Measurements from ENCODE around the gene NKX6-2. TPM values are rescaled to one million over a fixed set of nuclear protein-coding genes. Genes with fewer than 3 reads are reported as not detected.

Gene NKX6-2
- total RNA-seq, 3 donors from 2014 or later: not detected

GRCh38 chr10:132748545-132749370, 37.2 kb downstream of the NKX6-2 start:
- H3K4me3 ChIP-seq: no peak overlapping the region
- no peaks in the 10 kb centered on the region for H3K9me3 ChIP-seq
- intact Hi-C loops (cut with DNase I, micrococcal nuclease): no loop called here
- ATAC-seq: no peak
- peaks cover 5% of the 10 kb centered on the region for H3K4me1 ChIP-seq (ENCODE audit: low read depth)
- DNase-seq: no peak
- TF ChIP-seq, protein P1, sequence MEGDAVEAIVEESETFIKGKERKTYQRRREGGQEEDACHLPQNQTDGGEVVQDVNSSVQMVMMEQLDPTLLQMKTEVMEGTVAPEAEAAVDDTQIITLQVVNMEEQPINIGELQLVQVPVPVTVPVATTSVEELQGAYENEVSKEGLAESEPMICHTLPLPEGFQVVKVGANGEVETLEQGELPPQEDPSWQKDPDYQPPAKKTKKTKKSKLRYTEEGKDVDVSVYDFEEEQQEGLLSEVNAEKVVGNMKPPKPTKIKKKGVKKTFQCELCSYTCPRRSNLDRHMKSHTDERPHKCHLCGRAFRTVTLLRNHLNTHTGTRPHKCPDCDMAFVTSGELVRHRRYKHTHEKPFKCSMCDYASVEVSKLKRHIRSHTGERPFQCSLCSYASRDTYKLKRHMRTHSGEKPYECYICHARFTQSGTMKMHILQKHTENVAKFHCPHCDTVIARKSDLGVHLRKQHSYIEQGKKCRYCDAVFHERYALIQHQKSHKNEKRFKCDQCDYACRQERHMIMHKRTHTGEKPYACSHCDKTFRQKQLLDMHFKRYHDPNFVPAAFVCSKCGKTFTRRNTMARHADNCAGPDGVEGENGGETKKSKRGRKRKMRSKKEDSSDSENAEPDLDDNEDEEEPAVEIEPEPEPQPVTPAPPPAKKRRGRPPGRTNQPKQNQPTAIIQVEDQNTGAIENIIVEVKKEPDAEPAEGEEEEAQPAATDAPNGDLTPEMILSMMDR (IDR thresholded peaks at IDR 0.05): no peak
- no peaks in the 10 kb centered on the region for H3K36me3 ChIP-seq (ENCODE audit: low read depth)

DNA sequence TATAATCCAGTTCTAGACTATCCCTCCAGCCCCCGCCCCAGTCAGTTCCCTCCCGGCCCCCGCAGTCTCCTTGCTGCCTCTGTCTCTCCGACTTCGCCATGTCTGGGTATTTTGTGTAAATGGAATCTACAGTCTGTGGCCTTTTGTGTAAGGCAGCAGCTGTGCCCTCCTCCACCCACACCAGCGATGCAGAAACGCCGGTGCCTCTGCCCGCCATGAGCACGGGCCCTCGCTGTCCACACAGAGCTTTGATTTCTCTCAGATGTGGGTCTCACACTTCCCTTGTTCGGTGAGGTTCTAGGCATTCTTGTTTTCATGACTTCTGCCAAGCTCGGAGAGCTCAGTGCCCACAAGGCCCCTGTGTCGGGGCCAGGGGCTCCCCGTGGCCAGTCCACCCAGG, 37.8 kb downstream of the NKX6-2 start:
- ATAC-seq: no peak
- H3K4me3 ChIP-seq: no peak overlapping the region
- no peaks in the 10 kb centered on the region for H3K9me3 ChIP-seq
- H3K36me3 ChIP-seq (ENCODE audit: low read depth): no peaks in the 10 kb centered on the region
- peaks cover 4% of the 10 kb centered on the region for H3K4me1 ChIP-seq (ENCODE audit: low read depth)
- intact Hi-C loops (cut with DNase I, micrococcal nuclease): no loop called here
- TF ChIP-seq, protein P1 (IDR thresholded peaks at IDR 0.05): no peak
- no peak for DNase-seq

- Histone ChIP-seq H3K4me1 (ENCODE audit: low read depth) (no peaks in the 10 kb centered on the region), H3K36me3 (ENCODE audit: low read depth) (no peaks in the 10 kb centered on the region), H3K4me3 (no peak overlapping the region), H3K9me3 (no peaks in the 10 kb centered on the region)
- TF ChIP-seq, protein P1 (IDR thresholded peaks at IDR 0.05): no peak
- no peak for ATAC-seq
- intact Hi-C loops (cut with DNase I, micrococcal nuclease): no loop called here
- no peak for DNase-seq
These were observed 38.9 kb downstream of the NKX6-2 start for GRCh38 chr10:132746801-132747625.

- no peak for DNase-seq
- Histone ChIP-seq H3K9me3 (no peaks in the 10 kb centered on the region), H3K4me3 (no peak overlapping the region), H3K36me3 (ENCODE audit: low read depth) (no peaks in the 10 kb centered on the region), H3K4me1 (ENCODE audit: low read depth) (no peaks in the 10 kb centered on the region)
- intact Hi-C loops (cut with DNase I, micrococcal nuclease): no loop called here
- TF ChIP-seq, protein P1 (IDR thresholded peaks at IDR 0.05): no peak
- no peak for ATAC-seq
These were observed 39.6 kb downstream of the NKX6-2 start for GRCh38 chr10:132746386-132746785.

DNA sequence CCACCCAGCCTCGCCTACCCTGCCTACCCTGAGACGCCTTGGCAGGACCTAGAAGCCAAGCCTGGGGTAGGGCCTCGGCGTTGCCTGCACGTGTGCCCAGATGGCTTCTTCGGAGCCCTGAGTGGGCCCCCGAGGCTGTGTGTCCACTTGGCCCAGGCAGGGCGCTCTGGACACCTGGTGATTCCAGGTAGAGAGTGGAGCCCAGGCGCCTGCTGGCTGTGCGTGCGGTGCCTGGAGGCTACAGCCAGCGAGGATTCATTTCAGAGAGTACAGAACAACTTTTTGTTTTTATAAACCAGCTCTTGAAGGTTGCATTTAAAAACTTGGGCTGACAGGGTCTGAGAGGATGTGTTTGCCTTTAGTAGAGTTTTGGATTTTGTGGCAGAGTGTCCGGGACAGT, 40.0 kb downstream of the NKX6-2 start:
- H3K36me3 ChIP-seq (ENCODE audit: low read depth): no peaks in the 10 kb centered on the region
- ATAC-seq (no peak), DNase-seq (no peak)
- no peaks in the 10 kb centered on the region for H3K4me1 ChIP-seq (ENCODE audit: low read depth)
- no peak overlapping the region for H3K4me3 ChIP-seq
- H3K9me3 ChIP-seq: no peaks in the 10 kb centered on the region
- TF ChIP-seq, protein P1 (IDR thresholded peaks at IDR 0.05): no peak
- intact Hi-C loops (cut with DNase I, micrococcal nuclease): no loop called here

All from mucosa of descending colon (tissue), 3 donors.